Measurements from ENCODE around the gene PACRG. TPM values are rescaled to one million over a fixed set of nuclear protein-coding genes. Genes with fewer than 3 reads are reported as not detected.

PACRG gene
- total and polyA plus RNA-seq, 2 of the 8 experiments (the other 6 are each of a cell fraction or from before 2014, with no cell fraction given) = 0.44 to 0.54 TPM

DNA sequence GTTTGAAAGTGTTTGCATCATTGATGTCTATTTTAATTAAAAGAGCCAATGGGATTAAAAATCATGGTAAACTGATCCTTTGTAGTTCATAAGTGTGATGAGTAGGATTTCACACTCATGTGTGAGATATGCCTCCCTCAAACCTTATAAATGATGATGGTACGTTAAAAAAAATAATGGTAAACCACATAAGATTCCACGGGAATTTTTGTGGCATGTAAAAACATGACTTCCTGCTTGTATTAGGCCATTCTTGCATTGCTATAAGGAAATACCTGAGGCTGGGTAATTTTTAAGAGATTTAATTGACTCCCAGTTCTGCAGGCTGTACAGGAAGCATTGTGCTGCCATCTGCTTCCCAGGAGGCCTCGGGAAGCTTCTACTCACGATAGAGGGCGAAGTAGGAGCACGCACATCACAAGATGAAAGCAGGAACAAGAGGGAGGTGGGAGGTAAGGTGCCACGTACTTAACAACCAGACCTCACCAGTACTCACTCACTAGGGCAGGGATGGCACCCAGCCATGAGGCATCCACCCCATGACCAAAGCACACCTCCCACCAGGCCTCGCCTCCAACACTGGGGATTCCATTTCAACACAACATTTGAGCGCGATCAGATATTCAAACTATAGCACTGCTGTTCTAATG lies 499.2 kb downstream of the PACRG start:
- H3K56ac ChIP-seq (replicated peaks; ENCODE audit: insufficient read length, low read depth, low read length) = no peak overlapping the region
- H3K4me1 ChIP-seq (replicated peaks in 1 of 4; ENCODE audit: control insufficient read depth in 3 of 4, insufficient read depth in 4 of 4, low read length in 3 of 4) = no peaks in the 10 kb centered on the region
- no peak overlapping the region for H2BK5ac ChIP-seq (ENCODE audit: low read depth, low read length)
- H4K8ac ChIP-seq (ENCODE audit: extremely low read depth, insufficient read depth, low read length) = no peak overlapping the region
- no peak overlapping the region for H3K9ac ChIP-seq (replicated peaks in 1 of 4; ENCODE audit: extremely low read depth in 1 of 4, low read depth in 3 of 4, low read length in 3 of 4)
- no peak overlapping the region for H2AK5ac ChIP-seq (ENCODE audit: low read depth, low read length)
- H3K27me3 ChIP-seq (replicated peaks in 1 of 4; ENCODE audit: control insufficient read depth in 3 of 4, extremely low read depth in 1 of 4, insufficient read depth in 3 of 4, low read length in 3 of 4) = no peaks in the 10 kb centered on the region
- no peak overlapping the region for H2BK12ac ChIP-seq (ENCODE audit: low read depth, low read length)
- H2BK120ac ChIP-seq (replicated peaks; ENCODE audit: low read depth, low read length) = no peak overlapping the region
- no peaks in the 10 kb centered on the region for H3K9me3 ChIP-seq (ENCODE audit: insufficient read depth in 2 of 2, low read depth in 1 of 2, low read length in 1 of 2)
- H3K4me3 ChIP-seq (ENCODE audit: extremely low read depth in 1 of 4, insufficient read depth in 2 of 4, low read depth in 3 of 4, low read length in 4 of 4) = no peak overlapping the region
- ChIA-PET CTCF (ENCODE audit: partially characterized antibody) (interaction anchor here (0.9 kb wide), 1 partner anchor 11 kb away, joined by 3 read pairs; no protein-coding TSS in a partner anchor), POLR2A (ENCODE audit: partially characterized antibody) (no interaction called here)
- no peak overlapping the region for H2BK15ac ChIP-seq (ENCODE audit: low read length)
- H3K14ac ChIP-seq (ENCODE audit: insufficient read length) = no peak overlapping the region
- no peaks in the 10 kb centered on the region for H4K20me1 ChIP-seq (replicated peaks in 1 of 2; ENCODE audit: control insufficient read depth in 1 of 2, insufficient read depth in 2 of 2, low read length in 2 of 2)
- 89% methylated on average over 10 of the region's 10 CpGs; no CpG with 5 or more reads in 1 of the 2 experiments for WGBS, 2 experiments (ENCODE audit: extremely low coverage in 1 of 2, insufficient coverage in 1 of 2, insufficient read length in 1 of 2, insufficient replicate concordance in 2 of 2, low coverage in 1 of 2, low lambda C conversion rate in 2 of 2, missing lambda C conversion rate in 1 of 2)
- no peaks in the 10 kb centered on the region for H3K79me1 ChIP-seq (ENCODE audit: low read depth, low read length)
- no peak overlapping the region for H3K27ac ChIP-seq (ENCODE audit: low read depth, low read length)
- H2BK20ac ChIP-seq (ENCODE audit: low read length) = no peak overlapping the region
- no peak overlapping the region for H3K4me2 ChIP-seq (ENCODE audit: insufficient read depth in 1 of 2, low read depth in 2 of 2, low read length in 2 of 2)
- H3K23me2 ChIP-seq (ENCODE audit: low read depth, low read length) = no peaks in the 10 kb centered on the region
- H3K4ac ChIP-seq (replicated peaks; ENCODE audit: insufficient read length, low read depth, low read length) = no peak overlapping the region
- no peak overlapping the region for H3K23ac ChIP-seq (ENCODE audit: insufficient read length)
- no peaks in the 10 kb centered on the region for H3K36me3 ChIP-seq (ENCODE audit: control insufficient read depth in 2 of 4, insufficient read depth in 4 of 4, low read length in 3 of 4)
- no peak overlapping the region for H4K5ac ChIP-seq (ENCODE audit: insufficient read length, low read depth, low read length)
- FAIRE-seq (no peak), DNase-seq (ENCODE audit: low read depth in 1 of 2, low spot score in 2 of 2) (no peak)
- H2AFZ ChIP-seq (ENCODE audit: low read length) = no peak overlapping the region
- H4K91ac ChIP-seq (replicated peaks; ENCODE audit: insufficient read length, low read length) = no peak overlapping the region
- H3K79me2 ChIP-seq (ENCODE audit: control insufficient read depth in 1 of 2, insufficient read depth in 2 of 2, low read length in 2 of 2) = no peaks in the 10 kb centered on the region
- H3K18ac ChIP-seq (ENCODE audit: extremely low read depth, low read length) = no peak overlapping the region
- TF ChIP-seq TEAD4 (IDR thresholded peaks at IDR 0.05; ENCODE audit: low read depth, low read length) = no peak
- TF ChIP-seq HDAC2 (IDR thresholded peaks at IDR 0.05; ENCODE audit: borderline replicate concordance in 1 of 2, low read depth in 2 of 2, low read length in 2 of 2) = no peak
- no peak for TF ChIP-seq TAF1 (IDR thresholded peaks at IDR 0.05; ENCODE audit: low read depth, low read length)
- no peak for TF ChIP-seq EZH2 (IDR thresholded peaks at IDR 0.05; ENCODE audit: low read depth, low read length, severe bottlenecking)
- TF ChIP-seq POU5F1 (IDR thresholded peaks at IDR 0.05; ENCODE audit: low read depth, low read length) = no peak
- no peak for TF ChIP-seq TCF12 (IDR thresholded peaks at IDR 0.05; ENCODE audit: low read depth, low read length)
- TF ChIP-seq RXRA (IDR thresholded peaks at IDR 0.05; ENCODE audit: insufficient read depth, low read depth, low read length) = no peak
- TF ChIP-seq CHD1 (IDR thresholded peaks at IDR 0.05; ENCODE audit: low read depth, low read length) = no peak
- TF ChIP-seq CBX5 (IDR thresholded peaks at IDR 0.05; ENCODE audit: low read depth, low read length) = no peak
- TF ChIP-seq SP2 (IDR thresholded peaks at IDR 0.05; ENCODE audit: low read length) = no peak
- TF ChIP-seq RFX5 (IDR thresholded peaks at IDR 0.05; ENCODE audit: borderline replicate concordance, low read depth, low read length) = no peak
- no peak for TF ChIP-seq JUND (IDR thresholded peaks at IDR 0.05; ENCODE audit: low read length)
- TF ChIP-seq, protein P1, sequence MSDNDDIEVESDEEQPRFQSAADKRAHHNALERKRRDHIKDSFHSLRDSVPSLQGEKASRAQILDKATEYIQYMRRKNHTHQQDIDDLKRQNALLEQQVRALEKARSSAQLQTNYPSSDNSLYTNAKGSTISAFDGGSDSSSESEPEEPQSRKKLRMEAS (IDR thresholded peaks at IDR 0.05) = no peak
